ENCODE data around the gene GRK3. TPM values are rescaled to one million over a fixed set of nuclear protein-coding genes. Genes with fewer than 3 reads are reported as not detected.

The GRK3 gene
- total RNA-seq, 4 donors from 2014 or later = 0.49 to 1.1 (median 0.81) TPM

DNA sequence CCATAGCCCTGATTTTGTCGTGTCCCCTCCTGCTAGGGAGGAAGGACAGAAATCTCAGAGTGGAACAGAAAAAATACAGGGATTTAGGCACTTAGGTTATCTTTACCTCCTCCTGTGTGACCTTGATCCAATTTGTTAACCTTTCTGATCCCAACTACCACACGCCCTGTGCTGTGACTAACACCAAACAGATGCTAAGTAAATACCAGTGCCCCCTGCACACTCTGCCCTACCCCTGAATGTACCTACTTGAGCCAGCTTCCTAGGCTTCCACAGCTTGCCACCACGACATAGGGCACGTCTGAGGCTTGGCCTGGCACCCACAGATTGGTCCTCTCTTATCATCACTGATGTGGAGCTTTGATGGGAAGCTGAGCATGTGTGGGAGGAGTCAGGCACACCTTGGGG, 186.7 kb downstream of the GRK3 start:
- in situ Hi-C loops (cut with MboI; ENCODE audit: low sequenced_read_pairs in 4 of 4) = no loop called here
- Histone ChIP-seq H3K4me1 (peaks cover 72 to 84% of the 10 kb centered on the region in 2 donors), H3K9me3 (no peaks in the 10 kb centered on the region), H3K27me3 (no peaks in the 10 kb centered on the region), H3K4me3 (no peak overlapping the region), H3K27ac (peak overlapping the region; percentile 98 to 99 (median 98)), H3K36me3 (no peaks in the 10 kb centered on the region)
- DNase-seq (no peak), ATAC-seq (no peak)
- intact Hi-C loops (cut with DNase I; ENCODE audit: low total_unique reads) = no loop called here
- TF ChIP-seq, protein P1, sequence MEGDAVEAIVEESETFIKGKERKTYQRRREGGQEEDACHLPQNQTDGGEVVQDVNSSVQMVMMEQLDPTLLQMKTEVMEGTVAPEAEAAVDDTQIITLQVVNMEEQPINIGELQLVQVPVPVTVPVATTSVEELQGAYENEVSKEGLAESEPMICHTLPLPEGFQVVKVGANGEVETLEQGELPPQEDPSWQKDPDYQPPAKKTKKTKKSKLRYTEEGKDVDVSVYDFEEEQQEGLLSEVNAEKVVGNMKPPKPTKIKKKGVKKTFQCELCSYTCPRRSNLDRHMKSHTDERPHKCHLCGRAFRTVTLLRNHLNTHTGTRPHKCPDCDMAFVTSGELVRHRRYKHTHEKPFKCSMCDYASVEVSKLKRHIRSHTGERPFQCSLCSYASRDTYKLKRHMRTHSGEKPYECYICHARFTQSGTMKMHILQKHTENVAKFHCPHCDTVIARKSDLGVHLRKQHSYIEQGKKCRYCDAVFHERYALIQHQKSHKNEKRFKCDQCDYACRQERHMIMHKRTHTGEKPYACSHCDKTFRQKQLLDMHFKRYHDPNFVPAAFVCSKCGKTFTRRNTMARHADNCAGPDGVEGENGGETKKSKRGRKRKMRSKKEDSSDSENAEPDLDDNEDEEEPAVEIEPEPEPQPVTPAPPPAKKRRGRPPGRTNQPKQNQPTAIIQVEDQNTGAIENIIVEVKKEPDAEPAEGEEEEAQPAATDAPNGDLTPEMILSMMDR (IDR thresholded peaks at IDR 0.05 in 4 of 5, conservative IDR thresholded peaks at IDR 0.05 in 1 of 5) = no peak

DNA sequence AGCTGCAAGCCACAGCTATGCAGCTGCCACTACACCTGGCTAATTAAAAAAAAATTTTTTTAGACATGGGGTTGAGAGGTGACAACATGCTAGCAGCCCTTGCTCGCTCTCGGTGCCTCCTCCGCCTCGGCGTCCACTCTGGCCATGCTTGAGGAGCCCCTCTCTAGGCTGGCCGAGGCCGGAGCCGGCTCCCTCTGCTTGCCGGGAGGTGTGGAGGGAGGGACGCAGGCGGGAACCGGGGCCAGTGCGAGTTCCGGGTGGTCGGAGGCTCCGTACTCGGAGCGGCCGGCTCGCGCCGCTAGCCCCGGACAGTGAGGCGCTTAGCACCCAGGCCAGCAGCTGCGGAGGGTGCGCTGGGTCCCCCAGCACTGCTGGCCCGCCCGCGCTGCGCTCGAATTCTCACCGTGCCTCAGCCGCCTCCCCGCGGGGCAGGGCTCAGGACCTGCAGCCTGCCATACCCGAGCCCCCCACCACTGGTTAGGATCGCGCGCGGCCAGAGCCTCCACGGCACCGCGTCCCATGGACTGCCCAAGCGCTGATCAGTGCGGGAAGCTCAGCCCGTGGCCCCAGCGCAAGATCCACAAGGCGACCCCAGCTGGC, 188.2 kb downstream of the GRK3 start:
- H3K27ac ChIP-seq = peak overlapping the region; percentile 94 to 98 (median 98)
- no peak for DNase-seq
- H3K4me3 ChIP-seq = no peak overlapping the region
- no peaks in the 10 kb centered on the region for H3K36me3 ChIP-seq
- H3K4me1 ChIP-seq = peaks cover 66 to 87% of the 10 kb centered on the region in 2 donors
- no peak for ATAC-seq
- no peaks in the 10 kb centered on the region for H3K9me3 ChIP-seq
- no peaks in the 10 kb centered on the region for H3K27me3 ChIP-seq
- no peak for TF ChIP-seq POLR2A (IDR thresholded peaks at IDR 0.05)
- TF ChIP-seq, protein P1 (IDR thresholded peaks at IDR 0.05 in 4 of 5, conservative IDR thresholded peaks at IDR 0.05 in 1 of 5) = no peak
- in situ Hi-C loops (cut with MboI; ENCODE audit: low sequenced_read_pairs in 4 of 4) (no loop called here), intact Hi-C loops (cut with DNase I; ENCODE audit: low total_unique reads) (no loop called here)

DNA sequence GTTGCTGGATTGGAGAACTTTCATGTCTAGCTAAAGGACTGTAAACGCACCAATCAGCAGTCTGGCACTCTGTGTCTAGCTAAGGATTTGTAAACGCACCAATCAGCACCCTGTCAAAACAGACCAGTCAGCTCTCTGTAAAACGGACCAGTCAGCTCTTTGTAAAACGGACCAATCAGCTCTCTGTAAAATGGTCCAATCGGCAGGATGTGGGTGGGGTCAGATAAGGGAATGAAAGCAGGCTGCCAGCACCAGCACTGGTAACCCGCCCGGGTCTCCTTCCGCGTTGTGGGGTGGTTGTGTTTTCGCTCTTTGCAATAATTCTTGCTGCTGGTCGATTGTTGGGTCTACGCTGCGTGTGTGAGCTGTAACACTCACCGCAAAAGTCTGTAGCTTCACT, 188.8 kb downstream of the GRK3 start:
- no peak for DNase-seq
- peaks cover 66 to 87% of the 10 kb centered on the region in 2 donors for H3K4me1 ChIP-seq
- H3K36me3 ChIP-seq = no peaks in the 10 kb centered on the region
- H3K4me3 ChIP-seq = peak overlapping the region in 1 of 4 donors; percentile 45
- peak overlapping the region; percentile 94 to 98 (median 98) for H3K27ac ChIP-seq
- intact Hi-C loops (cut with DNase I; ENCODE audit: low total_unique reads) = no loop called here
- no peaks in the 10 kb centered on the region for H3K27me3 ChIP-seq
- in situ Hi-C loops (cut with MboI; ENCODE audit: low sequenced_read_pairs in 4 of 4) = no loop called here
- ATAC-seq = no peak
- peak in 1 of 2 donors; percentile 20 for TF ChIP-seq POLR2A (IDR thresholded peaks at IDR 0.05)
- TF ChIP-seq, protein P1 (IDR thresholded peaks at IDR 0.05 in 4 of 5, conservative IDR thresholded peaks at IDR 0.05 in 1 of 5) = no peak
- no peaks in the 10 kb centered on the region for H3K9me3 ChIP-seq

DNA sequence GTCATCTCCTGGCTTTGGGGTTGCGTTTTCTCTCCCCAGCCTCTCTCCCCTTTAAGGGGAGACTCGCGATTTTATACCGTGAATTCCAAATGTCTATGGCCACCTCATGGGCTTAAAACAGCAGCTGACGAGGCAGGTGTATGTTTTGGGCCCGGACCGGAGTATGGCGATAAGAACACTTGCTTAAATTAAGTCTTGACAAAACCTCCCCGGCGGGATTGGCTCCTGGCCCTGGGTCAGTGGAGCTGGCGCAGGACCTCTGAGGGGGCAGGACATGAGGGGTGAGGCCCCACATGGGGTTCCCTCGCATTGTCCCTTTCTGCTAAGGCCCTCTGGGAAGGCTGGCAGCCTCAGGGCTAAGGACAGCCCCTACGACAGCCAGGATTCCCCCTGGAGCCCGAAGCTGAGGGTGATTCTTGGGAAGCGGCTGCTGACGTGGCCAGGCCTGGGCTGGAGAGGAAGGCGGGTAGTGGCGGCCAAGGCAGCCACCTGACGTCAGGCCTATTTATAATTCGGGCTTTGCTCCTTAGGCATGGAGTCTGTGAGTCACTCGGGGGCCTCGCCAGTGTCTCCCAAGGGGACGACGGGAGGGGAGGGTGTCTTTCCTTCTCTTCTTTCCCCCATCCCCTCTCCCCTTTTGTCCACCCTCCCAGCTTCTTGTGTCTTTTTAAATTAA, 190.2 kb downstream of the GRK3 start:
- TF ChIP-seq, protein P1 (IDR thresholded peaks at IDR 0.05 in 4 of 5, conservative IDR thresholded peaks at IDR 0.05 in 1 of 5) = no peak
- TF ChIP-seq POLR2A (IDR thresholded peaks at IDR 0.05) = peak; percentile 53 to 68
- DNase-seq (peak; percentile 92 to 97), ATAC-seq (peak; percentile 83 to 86)
- H3K36me3 ChIP-seq = no peaks in the 10 kb centered on the region
- H3K27ac ChIP-seq = peak overlapping the region; percentile 94 to 98 (median 98)
- intact Hi-C loops (cut with DNase I; ENCODE audit: low total_unique reads) = no loop called here
- peaks cover 65 to 87% of the 10 kb centered on the region in 2 donors for H3K4me1 ChIP-seq
- in situ Hi-C loops (cut with MboI; ENCODE audit: low sequenced_read_pairs in 4 of 4) = no loop called here
- peak overlapping the region; percentile 43 to 49 (median 46) for H3K4me3 ChIP-seq
- H3K27me3 ChIP-seq = no peaks in the 10 kb centered on the region
- no peaks in the 10 kb centered on the region for H3K9me3 ChIP-seq

Measured in gastrocnemius medialis (tissue), 4 donors.